NCI-H1417 treated with DMSO at 0.1 percent for 48 hours (cell line): Measurements from ENCODE around the gene GPR32.
"Not testable (repeated sequence)": the region's sequence is repeated elsewhere in the genome, so short reads cannot be mapped to it uniquely, and the experiment has no call there.

ENCODE experiments used
- DNase-seq: peaks from one replicate; lab custom pipeline; 2025; lab: John Stamatoyannopoulos, UW

Gene GPR32

DNA sequence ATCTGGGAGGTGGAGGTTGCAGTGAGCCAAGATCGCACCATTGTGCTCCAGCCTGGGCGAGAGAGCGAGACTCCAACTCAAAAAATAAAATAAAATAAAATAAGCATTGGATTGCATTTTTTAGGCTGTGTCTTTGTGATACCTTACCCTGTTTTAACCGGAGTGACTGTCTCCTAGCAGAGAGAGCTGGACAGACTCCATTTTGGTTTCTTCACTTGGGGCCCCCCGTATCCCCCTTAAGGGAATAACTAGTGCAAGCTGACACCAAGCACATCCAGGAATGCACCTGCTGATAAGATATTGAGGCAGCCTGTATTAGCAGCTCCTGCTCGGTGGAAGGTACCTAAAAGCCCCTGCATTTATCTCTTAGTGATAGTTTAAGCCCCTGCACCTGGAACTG lies 20.8 kb upstream of the GPR32 start:
- no peak for DNase-seq

GRCh38 chr19:50750010-50750409 lies 20.3 kb upstream of the GPR32 start:
- DNase-seq = no peak

- no peak for DNase-seq
Measured at GRCh38 chr19:50753879-50754278, 16.4 kb upstream of the GPR32 start.

DNA sequence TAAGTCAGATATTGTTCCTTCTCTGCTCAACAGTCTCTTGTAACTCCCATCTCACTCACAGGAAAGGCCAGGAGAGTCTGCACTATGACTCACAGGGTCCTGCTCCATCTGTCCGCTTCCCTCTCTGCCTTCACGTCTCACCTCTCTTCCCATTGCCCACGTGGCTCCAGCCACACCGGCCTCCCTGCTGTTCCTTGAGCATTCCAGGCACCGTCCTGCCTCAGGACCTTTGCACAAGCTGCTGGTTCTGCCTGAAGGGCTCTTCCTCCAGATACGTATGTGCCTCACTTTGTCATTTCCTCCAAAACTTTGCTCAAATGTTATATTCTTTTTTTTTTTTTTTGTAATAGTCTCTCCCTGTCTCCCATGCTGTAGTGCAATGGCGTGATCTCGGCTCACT lies 14.0 kb upstream of the GPR32 start:
- DNase-seq = not testable (repeated sequence)

DNA sequence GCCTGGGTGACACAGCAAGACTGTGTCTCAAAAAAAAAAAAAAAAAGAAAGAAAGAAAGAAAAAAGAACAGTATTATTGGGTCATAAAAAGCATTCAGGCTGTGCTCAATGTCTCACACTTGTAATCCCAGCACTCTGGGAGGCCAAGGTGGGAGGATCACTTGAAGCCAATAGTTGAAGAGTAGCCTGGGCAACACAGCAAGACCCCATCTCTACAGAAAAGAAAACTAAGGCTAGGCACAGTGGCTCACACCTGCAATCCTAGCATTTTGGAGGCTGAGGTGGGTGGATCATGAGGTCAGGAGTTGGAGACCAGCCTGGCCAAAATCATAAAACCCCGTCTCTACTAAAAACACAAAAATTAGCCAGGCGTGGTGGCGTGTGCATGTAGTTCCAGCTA lies 12.6 kb upstream of the GPR32 start:
- DNase-seq = not testable (repeated sequence)

- DNase-seq = not testable (repeated sequence)
Measured at GRCh38 chr19:50759076-50759475, 11.2 kb upstream of the GPR32 start.

DNA sequence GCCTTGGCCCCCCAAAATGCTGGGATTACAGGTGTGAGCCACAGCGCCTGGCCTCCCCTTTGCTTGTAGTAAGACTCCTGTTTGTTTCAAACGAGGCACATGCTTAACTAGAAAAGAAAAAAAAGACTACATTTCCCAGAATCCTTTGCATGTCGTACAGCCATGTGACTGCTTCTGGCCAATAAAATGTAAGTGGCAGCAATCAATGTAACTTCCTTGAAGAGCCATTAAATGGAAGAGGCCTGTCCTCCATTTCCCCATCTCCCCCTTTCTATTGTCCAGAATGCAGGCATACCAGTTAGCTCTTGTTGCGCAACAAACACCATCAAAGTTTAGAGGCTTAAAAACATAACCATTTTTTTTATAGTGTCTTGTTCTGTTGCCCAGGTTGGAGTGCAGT lies 10.4 kb upstream of the GPR32 start:
- no peak for DNase-seq

GRCh38 chr19:50761501-50761900 lies 8.8 kb upstream of the GPR32 start:
- DNase-seq = not testable (repeated sequence)

GRCh38 chr19:50763521-50763920 lies 6.7 kb upstream of the GPR32 start:
- DNase-seq = not testable (repeated sequence)

- no peak for DNase-seq
Measured at GRCh38 chr19:50764409-50764808, 5.9 kb upstream of the GPR32 start.

DNA sequence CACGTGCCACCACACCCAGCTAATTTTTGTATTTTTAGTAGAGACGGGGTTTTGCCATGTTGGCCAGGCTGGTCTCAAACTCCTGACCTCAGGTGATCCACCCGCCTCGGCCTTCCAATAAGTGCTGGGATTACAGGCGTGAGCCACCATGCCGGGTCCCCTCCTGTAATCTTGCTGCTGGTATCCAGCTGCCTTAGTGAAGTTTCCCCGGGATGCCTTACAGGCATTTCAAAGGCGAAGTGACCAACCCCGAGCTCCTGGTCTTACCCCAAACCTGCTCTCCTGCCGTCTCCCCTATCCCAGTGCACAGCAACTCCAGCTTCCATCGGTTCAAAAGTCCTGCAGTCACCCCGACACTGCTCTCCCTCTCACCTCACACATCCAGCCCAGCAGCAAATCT lies 3.5 kb upstream of the GPR32 start:
- not testable (repeated sequence) for DNase-seq

DNA sequence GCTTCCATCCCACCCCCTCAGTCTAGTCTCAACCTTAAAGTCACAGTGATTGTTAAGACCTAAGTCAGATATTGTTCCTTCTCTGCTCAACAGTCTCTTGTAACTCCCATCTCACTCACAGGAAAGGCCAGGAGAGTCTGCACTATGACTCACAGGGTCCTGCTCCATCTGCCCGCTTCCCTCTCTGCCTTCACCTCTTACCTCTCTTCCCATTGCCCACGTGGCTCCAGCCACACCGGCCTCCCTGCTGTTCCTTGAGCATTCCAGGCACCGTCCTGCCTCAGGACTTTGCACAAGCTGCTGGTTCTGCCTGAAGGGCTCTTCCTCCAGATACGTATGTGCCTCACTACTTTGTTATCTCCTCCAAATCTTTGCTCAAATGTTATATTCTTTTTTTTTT lies 3.0 kb upstream of the GPR32 start:
- DNase-seq = not testable (repeated sequence)

DNA sequence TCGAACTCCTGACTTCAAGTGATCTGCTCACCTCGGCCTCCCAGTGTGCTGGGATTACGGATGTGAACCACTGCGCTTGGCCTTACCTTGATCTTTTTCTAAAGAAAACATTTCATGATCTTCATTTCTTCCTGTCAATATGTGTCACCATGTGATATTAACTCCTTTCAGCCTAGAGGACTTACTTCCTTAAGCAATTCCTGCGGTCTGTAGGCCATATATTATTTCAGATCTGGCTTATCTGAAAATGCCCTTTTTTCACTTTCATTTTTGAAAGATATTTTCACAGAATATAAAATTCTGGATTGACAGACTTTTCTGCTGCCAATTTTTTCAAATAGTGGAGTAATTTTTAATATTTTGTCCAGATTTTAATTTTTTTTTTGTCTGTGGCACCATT lies 2.0 kb upstream of the GPR32 start:
- DNase-seq = no peak

DNA sequence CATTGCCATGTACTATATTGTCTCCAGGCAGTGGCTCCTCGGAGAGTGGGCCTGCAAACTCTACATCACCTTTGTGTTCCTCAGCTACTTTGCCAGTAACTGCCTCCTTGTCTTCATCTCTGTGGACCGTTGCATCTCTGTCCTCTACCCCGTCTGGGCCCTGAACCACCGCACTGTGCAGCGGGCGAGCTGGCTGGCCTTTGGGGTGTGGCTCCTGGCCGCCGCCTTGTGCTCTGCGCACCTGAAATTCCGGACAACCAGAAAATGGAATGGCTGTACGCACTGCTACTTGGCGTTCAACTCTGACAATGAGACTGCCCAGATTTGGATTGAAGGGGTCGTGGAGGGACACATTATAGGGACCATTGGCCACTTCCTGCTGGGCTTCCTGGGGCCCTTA lies 624 bp downstream of the GPR32 start:
- no peak for DNase-seq

DNA sequence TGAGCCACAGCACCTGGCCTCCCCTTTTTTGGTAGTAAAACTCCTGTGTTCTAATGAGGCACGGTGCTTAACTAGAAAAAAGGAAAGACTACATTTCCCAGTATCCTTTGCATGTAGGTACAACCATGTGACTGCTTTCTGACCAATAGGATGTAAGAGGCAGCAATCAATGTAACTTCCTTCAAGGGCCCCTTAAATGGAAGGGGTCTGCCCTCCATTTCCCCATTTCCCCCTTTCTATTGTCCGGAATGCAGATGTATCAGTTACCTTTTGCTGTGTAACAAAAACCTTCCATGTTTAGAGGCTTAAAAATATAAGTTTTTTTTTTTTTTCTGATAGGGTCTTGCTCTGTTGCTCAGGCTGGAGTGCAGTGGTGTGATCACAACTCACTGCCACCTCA lies 2.2 kb downstream of the GPR32 start:
- no peak for DNase-seq

- DNase-seq = not testable (repeated sequence)
Measured at GRCh38 chr19:50772912-50773311, 2.6 kb downstream of the GPR32 start.

DNA sequence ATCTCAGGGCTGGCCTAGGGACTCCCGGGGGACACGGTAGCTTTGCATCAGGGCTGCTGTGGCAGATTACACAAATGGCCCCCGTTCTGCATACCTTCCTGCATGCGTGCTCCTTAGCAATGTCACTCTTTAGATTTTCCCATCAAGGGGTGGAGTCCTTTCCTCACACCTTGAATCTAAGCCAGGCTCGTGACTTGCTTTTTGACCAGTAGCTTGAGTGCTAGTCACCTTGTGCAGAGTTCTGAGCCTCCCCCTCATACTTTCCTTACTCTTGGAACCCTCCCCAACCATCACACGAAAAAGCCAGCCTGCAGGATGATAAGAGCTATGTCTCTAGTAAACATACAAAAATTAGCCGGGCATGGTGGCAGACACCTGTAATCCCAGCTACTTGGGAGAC lies 3.2 kb downstream of the GPR32 start:
- DNase-seq = not testable (repeated sequence)

GRCh38 chr19:50776131-50776530 lies 5.9 kb downstream of the GPR32 start:
- no peak for DNase-seq

DNA sequence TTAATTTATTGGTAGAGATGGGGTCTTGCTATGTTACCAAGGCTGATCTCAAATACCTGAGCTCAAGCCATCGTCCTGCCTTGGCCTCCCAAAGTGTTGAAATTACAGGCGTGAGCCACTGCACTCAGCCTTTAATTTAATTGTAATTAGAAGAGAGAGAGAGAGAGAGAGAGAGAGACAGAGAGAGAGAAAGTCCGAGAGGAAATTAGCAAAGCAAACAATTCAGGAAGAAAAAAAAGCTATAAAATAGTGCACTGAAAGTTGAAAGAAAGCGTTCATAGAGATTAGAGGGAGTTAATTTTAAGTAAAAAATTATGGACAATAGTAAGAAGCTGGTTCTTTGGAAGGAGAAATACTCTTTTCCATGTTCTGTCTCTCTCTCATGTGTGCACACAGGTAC lies 7.0 kb downstream of the GPR32 start:
- no peak for DNase-seq

- DNase-seq = no peak
Measured at GRCh38 chr19:50777830-50778303, 7.6 kb downstream of the GPR32 start.

DNA sequence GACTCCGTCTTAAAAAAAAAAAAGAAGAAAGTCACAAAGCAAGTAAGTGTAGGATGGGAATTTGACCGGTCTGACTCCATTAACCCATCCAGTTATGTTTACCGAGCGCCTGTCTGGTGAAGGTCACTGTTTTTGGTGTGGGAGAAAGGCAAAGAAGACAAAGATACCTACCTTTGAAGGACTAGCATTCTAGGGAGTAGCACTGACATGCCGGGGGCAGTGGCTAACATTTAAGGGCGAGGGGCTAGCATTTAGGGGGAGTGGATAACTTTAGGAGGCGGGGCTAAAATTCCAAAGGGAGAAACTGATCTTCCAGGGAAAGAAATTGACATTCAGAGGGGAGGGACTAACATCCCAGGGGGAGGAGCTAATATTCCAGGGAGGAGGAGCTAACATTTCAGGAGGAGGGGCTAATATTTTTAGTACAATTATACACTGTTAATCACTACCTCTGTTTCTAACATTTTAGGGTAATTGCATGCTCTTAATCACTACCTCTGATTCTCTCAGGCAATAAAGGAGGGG lies 8.7 kb downstream of the GPR32 start:
- DNase-seq = no peak

DNA sequence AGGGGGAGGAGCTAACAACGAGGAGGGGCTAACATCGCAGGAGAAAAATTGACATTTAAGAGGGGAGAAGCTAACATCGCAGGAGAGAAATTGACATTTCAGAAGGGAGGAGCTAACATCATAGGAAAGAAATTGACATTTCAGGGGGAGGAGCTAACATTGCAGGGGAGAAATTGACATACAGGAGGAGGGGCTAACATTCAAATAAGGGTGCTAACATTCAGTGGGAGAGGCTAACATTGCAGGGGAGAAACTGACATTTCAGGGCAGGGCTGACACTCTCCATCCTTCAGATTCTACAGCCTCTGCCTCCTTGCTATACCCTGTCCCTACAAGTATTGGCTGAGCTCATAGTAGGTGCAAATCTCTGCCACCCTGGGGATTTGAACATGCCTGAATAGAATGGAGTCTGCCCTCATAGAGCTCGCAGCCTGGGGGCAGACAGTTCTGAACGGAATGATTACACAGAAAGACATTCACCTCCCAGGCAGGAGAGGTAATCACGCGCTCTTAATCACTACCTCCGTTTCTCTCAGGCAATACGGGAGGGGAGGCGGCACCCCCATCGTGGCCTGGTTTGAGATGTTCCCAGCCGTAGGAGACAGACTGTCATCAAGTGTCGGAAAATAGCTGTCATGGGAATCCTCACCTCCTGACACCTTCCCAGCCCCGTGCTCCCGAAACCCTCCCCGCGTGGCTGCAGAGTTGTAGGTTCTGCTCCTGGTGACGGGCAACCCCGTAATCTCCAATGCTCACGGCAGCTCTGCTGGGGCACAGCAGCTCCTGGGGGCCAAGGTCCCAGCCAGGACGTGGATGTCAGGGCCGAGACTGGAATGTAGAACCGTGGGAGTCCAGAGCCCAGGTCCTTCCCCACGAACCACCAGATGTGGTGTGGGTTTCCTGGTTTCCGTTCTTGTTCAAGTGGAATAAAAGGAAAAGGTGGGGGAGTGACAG lies 9.5 kb downstream of the GPR32 start:
- no peak for DNase-seq

DNA sequence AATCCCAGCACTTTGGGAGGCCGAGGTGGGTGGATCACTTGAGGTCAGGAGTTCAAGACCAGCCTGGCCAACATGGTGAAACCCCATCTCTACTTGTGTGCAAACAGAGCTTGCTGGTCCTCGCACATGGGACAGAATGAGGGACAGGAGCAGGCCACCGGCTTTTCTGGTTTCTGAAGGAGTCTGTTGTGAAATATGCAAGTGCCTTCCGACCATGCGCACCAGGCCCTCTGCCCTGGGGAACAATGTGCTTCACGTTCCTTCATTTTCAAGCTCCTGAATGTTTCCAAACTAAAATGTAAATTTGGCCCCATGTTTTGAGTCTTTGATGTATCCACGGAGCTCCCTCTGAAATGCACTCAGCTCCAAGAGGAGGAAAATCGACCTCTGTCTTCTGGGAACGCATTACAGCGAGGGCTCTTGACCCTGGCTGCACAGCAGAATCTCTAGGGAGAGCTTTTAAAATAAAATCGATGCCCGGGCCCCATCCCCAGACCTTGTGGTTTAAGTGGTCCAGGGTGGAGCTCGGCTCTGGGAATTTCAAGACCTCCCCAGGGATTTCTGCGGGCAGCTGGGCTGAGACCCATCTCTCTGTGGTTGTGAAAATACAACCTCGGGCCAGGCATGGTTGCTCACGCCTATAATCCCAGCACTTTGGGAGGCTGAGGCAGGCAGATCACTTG lies 10.6 kb downstream of the GPR32 start:
- DNase-seq = no peak
